ENCODE measurements around the gene BTBD10.

- TF ChIP-seq POLR2A (IDR thresholded peaks at IDR 0.05) (no peak), CTCF (IDR thresholded peaks at IDR 0.05) (no peak), POLR2AphosphoS5 (IDR thresholded peaks at IDR 0.05) (no peak), EP300 (IDR thresholded peaks at IDR 0.05) (no peak)
These were observed 39.6 kb downstream of the BTBD10 start for GRCh38 chr11:13423372-13423771.

All from suprapubic skin (tissue), 4 donors.